MG63 (cell line): ENCODE measurements around the gene SPZ1. TPM values are rescaled to one million over a fixed set of nuclear protein-coding genes. Genes with fewer than 3 reads are reported as not detected.
"Not testable (repeated sequence)": the region's sequence is repeated elsewhere in the genome, so short reads cannot be mapped to it uniquely, and the experiment has no call there.

Experiments
- DNase-seq: peaks from one replicate; pipeline ENCODE4 v3.0.0-alpha.2; 2020
- H3K27me3 ChIP-seq: fragments of 250-450 bp; sonication (Bioruptor Pico); 2 replicates; pipeline ENCODE4 v1.5.1; 2020; ENCODE audit warnings: mild to moderate bottlenecking, moderate library complexity
- H3K36me3 ChIP-seq: fragments of 250-450 bp; sonication (Bioruptor Pico); 2 replicates; pipeline ENCODE4 v1.5.1; 2020; ENCODE audit warnings: mild to moderate bottlenecking, moderate library complexity
- H3K4me3 ChIP-seq: fragments of 250-450 bp; sonication (Bioruptor Pico); 2 replicates; pipeline ENCODE4 v1.5.1; 2020; ENCODE audit warnings: mild to moderate bottlenecking, moderate library complexity
- H3K9me3 ChIP-seq: fragments of 250-450 bp; sonication (Bioruptor Pico); 2 replicates; pipeline ENCODE4 v1.5.1; 2020; ENCODE audit warnings: mild to moderate bottlenecking, moderate library complexity
- total RNA-seq: library from RNA; depleted of rRNA; stranded (reverse); fragments of >200 nt; shearing (Covaris generic); gene quantifications from 2 replicates; pipeline ENCODE4 v1.2.3, GENCODE V29; 2014; ENCODE audit warnings: low replicate concordance

Gene SPZ1
- total RNA-seq, 1 experiment from 2014 or later, result not detected

- Histone ChIP-seq H3K36me3 (no peaks in the 10 kb centered on the region), H3K27me3 (no peaks in the 10 kb centered on the region), H3K4me3 (no peak overlapping the region), H3K9me3 (no peaks in the 10 kb centered on the region)
- DNase-seq, result no peak
These were observed 9.7 kb upstream of the SPZ1 start for GRCh38 chr5:80309871-80310665.

- DNase-seq, result no peak
- no peaks in the 10 kb centered on the region for H3K36me3 ChIP-seq
- no peak overlapping the region for H3K4me3 ChIP-seq
- H3K27me3 ChIP-seq, result no peaks in the 10 kb centered on the region
- H3K9me3 ChIP-seq, result no peaks in the 10 kb centered on the region
These were observed 4.6 kb upstream of the SPZ1 start for GRCh38 chr5:80315244-80315643.

GRCh38 chr5:80318212-80318611 lies 1.6 kb upstream of the SPZ1 start:
- H3K4me3 ChIP-seq, result no peak overlapping the region
- no peaks in the 10 kb centered on the region; the same call in 1 of the 2 replicates for H3K27me3 ChIP-seq
- peak; percentile 43 for DNase-seq
- no peaks in the 10 kb centered on the region for H3K36me3 ChIP-seq
- no peaks in the 10 kb centered on the region for H3K9me3 ChIP-seq

- no peak for DNase-seq
- no peaks in the 10 kb centered on the region; the same call in 1 of the 2 replicates for H3K27me3 ChIP-seq
- H3K9me3 ChIP-seq, result no peaks in the 10 kb centered on the region
- no peak overlapping the region for H3K4me3 ChIP-seq
- H3K36me3 ChIP-seq, result no peaks in the 10 kb centered on the region
These were observed 5.1 kb downstream of the SPZ1 start for GRCh38 chr5:80324912-80325311.

GRCh38 chr5:80326468-80326867 lies 6.7 kb downstream of the SPZ1 start:
- no peak for DNase-seq
- no peaks in the 10 kb centered on the region for H3K27me3 ChIP-seq

GRCh38 chr5:80337379-80337778 lies 17.6 kb downstream of the SPZ1 start:
- no peaks in the 10 kb centered on the region for H3K36me3 ChIP-seq
- DNase-seq, result no peak
- peaks cover 11% of the 10 kb centered on the region; the same call in 1 of the 2 replicates for H3K27me3 ChIP-seq
- H3K4me3 ChIP-seq, result no peak overlapping the region
- no peaks in the 10 kb centered on the region for H3K9me3 ChIP-seq

More at GRCh38 chr5:80326468-80326867, 6.7 kb downstream of the SPZ1 start:
- Histone ChIP-seq H3K9me3 (no peaks in the 10 kb centered on the region), H3K36me3 (no peaks in the 10 kb centered on the region), H3K4me3 (no peak overlapping the region)

GRCh38 chr5:80339116-80339515 lies 19.3 kb downstream of the SPZ1 start:
- Histone ChIP-seq H3K36me3 (no peaks in the 10 kb centered on the region), H3K4me3 (no peak overlapping the region)
- no peak for DNase-seq

GRCh38 chr5:80341016-80341775 lies 21.4 kb downstream of the SPZ1 start:
- H3K36me3 ChIP-seq, result no peaks in the 10 kb centered on the region
- no peak overlapping the region for H3K4me3 ChIP-seq
- no peak for DNase-seq
- H3K9me3 ChIP-seq, result no peaks in the 10 kb centered on the region
- peaks cover 8% of the 10 kb centered on the region; the same call in 1 of the 2 replicates for H3K27me3 ChIP-seq

More at GRCh38 chr5:80339116-80339515, 19.3 kb downstream of the SPZ1 start:
- H3K9me3 ChIP-seq, result no peaks in the 10 kb centered on the region
- H3K27me3 ChIP-seq, result peaks cover 11% of the 10 kb centered on the region; the same call in 1 of the 2 replicates

GRCh38 chr5:80343067-80343466 lies 23.3 kb downstream of the SPZ1 start:
- no peaks in the 10 kb centered on the region for H3K36me3 ChIP-seq
- DNase-seq, result no peak
- no peak overlapping the region for H3K4me3 ChIP-seq
- peaks cover 6% of the 10 kb centered on the region; the same call in 1 of the 2 replicates for H3K27me3 ChIP-seq
- no peaks in the 10 kb centered on the region for H3K9me3 ChIP-seq

GRCh38 chr5:80346055-80346454 lies 26.3 kb downstream of the SPZ1 start:
- peaks cover under 1% of the 10 kb centered on the region; the same call in 1 of the 2 replicates for H3K27me3 ChIP-seq
- no peaks in the 10 kb centered on the region for H3K9me3 ChIP-seq
- no peak for DNase-seq
- no peaks in the 10 kb centered on the region for H3K36me3 ChIP-seq
- no peak overlapping the region for H3K4me3 ChIP-seq

GRCh38 chr5:80348171-80348570 lies 28.4 kb downstream of the SPZ1 start:
- H3K9me3 ChIP-seq, result no peaks in the 10 kb centered on the region
- H3K4me3 ChIP-seq, result no peak overlapping the region

GRCh38 chr5:80351019-80351418 lies 31.2 kb downstream of the SPZ1 start:
- DNase-seq, H3K9me3 ChIP-seq, H3K27me3 ChIP-seq, H3K36me3 ChIP-seq, H3K4me3 ChIP-seq: not testable (repeated sequence)

More at GRCh38 chr5:80348171-80348570, 28.4 kb downstream of the SPZ1 start:
- Histone ChIP-seq H3K27me3 (no peaks in the 10 kb centered on the region), H3K36me3 (no peaks in the 10 kb centered on the region)
- no peak for DNase-seq

- no peak for DNase-seq
- Histone ChIP-seq H3K4me3 (no peak overlapping the region), H3K27me3 (no peaks in the 10 kb centered on the region), H3K9me3 (no peaks in the 10 kb centered on the region; the same call in 1 of the 2 replicates), H3K36me3 (no peaks in the 10 kb centered on the region)
These were observed 35.9 kb downstream of the SPZ1 start for GRCh38 chr5:80355686-80356085.

- no peaks in the 10 kb centered on the region for H3K36me3 ChIP-seq
- no peak for DNase-seq
- H3K27me3 ChIP-seq, result no peaks in the 10 kb centered on the region
- H3K4me3 ChIP-seq, result no peak overlapping the region
- no peaks in the 10 kb centered on the region; the same call in 1 of the 2 replicates for H3K9me3 ChIP-seq
These were observed 37.9 kb downstream of the SPZ1 start for GRCh38 chr5:80357671-80358070.

- DNase-seq, result no peak
- H3K27me3 ChIP-seq, result no peaks in the 10 kb centered on the region
- no peaks in the 10 kb centered on the region for H3K9me3 ChIP-seq
- no peak overlapping the region for H3K4me3 ChIP-seq
- H3K36me3 ChIP-seq, result no peaks in the 10 kb centered on the region
These were observed 41.2 kb downstream of the SPZ1 start for GRCh38 chr5:80360914-80361444.

- H3K27me3 ChIP-seq, result no peaks in the 10 kb centered on the region
- DNase-seq, result no peak
- H3K36me3 ChIP-seq, result no peaks in the 10 kb centered on the region
- no peak overlapping the region for H3K4me3 ChIP-seq
- no peaks in the 10 kb centered on the region for H3K9me3 ChIP-seq
These were observed 45.1 kb downstream of the SPZ1 start for GRCh38 chr5:80364892-80365291.
